ENCODE measurements around the gene USP3.

DNA sequence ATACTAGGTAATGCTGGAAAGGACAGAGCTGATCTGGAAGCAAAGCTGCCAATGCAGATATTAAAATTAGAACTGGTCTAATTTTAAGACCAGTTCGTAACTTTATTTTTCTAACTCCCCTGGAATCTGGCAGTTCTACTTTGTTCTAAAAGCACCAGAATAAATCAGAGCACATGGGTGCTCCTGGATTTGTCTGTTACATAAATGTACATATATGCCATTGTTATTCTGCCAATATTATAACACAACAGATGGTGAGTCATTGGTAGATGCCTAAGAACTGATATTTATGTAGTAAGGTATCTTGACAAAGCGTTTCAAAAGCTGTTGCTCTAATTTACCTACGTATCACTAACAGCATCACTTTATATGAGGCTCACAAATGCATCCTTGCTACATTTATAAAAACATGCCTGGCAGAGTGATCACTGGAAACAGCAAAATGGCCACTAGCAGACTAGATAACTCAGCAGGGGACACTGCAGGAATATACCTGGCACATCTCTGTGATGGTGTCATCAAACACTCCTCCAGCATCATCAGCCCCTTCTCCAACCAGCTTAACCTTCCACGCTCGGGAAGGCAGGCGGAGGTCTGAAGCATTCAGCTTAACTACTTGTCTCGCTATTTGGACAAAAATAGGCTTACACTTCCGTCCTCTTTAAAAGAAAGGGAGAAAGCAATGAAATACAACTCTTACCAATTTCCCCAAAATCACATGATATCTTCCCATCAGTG lies 119.0 kb downstream of the USP3 start:
- TF ChIP-seq, protein P1, sequence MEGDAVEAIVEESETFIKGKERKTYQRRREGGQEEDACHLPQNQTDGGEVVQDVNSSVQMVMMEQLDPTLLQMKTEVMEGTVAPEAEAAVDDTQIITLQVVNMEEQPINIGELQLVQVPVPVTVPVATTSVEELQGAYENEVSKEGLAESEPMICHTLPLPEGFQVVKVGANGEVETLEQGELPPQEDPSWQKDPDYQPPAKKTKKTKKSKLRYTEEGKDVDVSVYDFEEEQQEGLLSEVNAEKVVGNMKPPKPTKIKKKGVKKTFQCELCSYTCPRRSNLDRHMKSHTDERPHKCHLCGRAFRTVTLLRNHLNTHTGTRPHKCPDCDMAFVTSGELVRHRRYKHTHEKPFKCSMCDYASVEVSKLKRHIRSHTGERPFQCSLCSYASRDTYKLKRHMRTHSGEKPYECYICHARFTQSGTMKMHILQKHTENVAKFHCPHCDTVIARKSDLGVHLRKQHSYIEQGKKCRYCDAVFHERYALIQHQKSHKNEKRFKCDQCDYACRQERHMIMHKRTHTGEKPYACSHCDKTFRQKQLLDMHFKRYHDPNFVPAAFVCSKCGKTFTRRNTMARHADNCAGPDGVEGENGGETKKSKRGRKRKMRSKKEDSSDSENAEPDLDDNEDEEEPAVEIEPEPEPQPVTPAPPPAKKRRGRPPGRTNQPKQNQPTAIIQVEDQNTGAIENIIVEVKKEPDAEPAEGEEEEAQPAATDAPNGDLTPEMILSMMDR (IDR thresholded peaks at IDR 0.05 in 8 of 11, conservative IDR thresholded peaks at IDR 0.05 in 3 of 11), result no peak
- TF ChIP-seq POLR2A (IDR thresholded peaks at IDR 0.05), result no peak
